Stimulated activated memory B cell treated with anti-CD40 and anti-IgM and Interleukin-4, amounts not matched to agents 10 μg/mL and 1 μg/mL and 100 μg/mL, for 72 hours (primary cell): Measurements from ENCODE around the gene ZNF331.
"Not testable (repeated sequence)": the region's sequence is repeated elsewhere in the genome, so short reads cannot be mapped to it uniquely, and the experiment has no call there.

Source experiments
- ATAC-seq: fragments of 150-1000 bp; cut with Tn5 transposase; 2 replicates; pipeline ENCODE4 v1.10.0; 2021
- H3K27ac Mint-ChIP-seq: one replicate; pipeline ENCODE4 v1.8.0; 2022; ENCODE audit warnings: mild to moderate bottlenecking, mixed read lengths
- H3K27me3 Mint-ChIP-seq: one replicate; pipeline ENCODE4 v1.8.0; 2022; ENCODE audit warnings: mixed read lengths
- H3K36me3 Mint-ChIP-seq: one replicate; pipeline ENCODE4 v1.8.0; 2022; ENCODE audit warnings: mixed read lengths
- H3K4me1 Mint-ChIP-seq: one replicate; pipeline ENCODE4 v1.8.0; 2022; ENCODE audit warnings: mixed read lengths
- H3K4me3 Mint-ChIP-seq: one replicate; pipeline ENCODE4 v1.8.0; 2022; ENCODE audit warnings: mild to moderate bottlenecking, moderate library complexity, mixed read lengths
- H3K9me3 Mint-ChIP-seq: one replicate; pipeline ENCODE4 v1.8.0; 2022; ENCODE audit warnings: mixed read lengths

The ZNF331 gene

GRCh38 chr19:53515047-53515446 is 22.9 kb upstream of the ZNF331 start:
- not testable (repeated sequence) for H3K27me3 Mint-ChIP-seq, ATAC-seq

GRCh38 chr19:53517114-53517741 is 20.7 kb upstream of the ZNF331 start:
- no peaks in the 10 kb centered on the region for H3K27me3 Mint-ChIP-seq
- no peak for ATAC-seq
- H3K4me1 Mint-ChIP-seq, result peaks cover 16% of the 10 kb centered on the region
- H3K4me3 Mint-ChIP-seq, result no peak overlapping the region
- H3K27ac Mint-ChIP-seq, result no peak overlapping the region
- H3K36me3 Mint-ChIP-seq, result peaks cover 23% of the 10 kb centered on the region
- peaks cover 16% of the 10 kb centered on the region for H3K9me3 Mint-ChIP-seq

More at GRCh38 chr19:53515047-53515446, 22.9 kb upstream of the ZNF331 start:
- not testable (repeated sequence) for H3K27ac Mint-ChIP-seq, H3K4me1 Mint-ChIP-seq, H3K36me3 Mint-ChIP-seq, H3K9me3 Mint-ChIP-seq, H3K4me3 Mint-ChIP-seq

- H3K36me3 Mint-ChIP-seq, result peaks cover 30% of the 10 kb centered on the region
- no peak overlapping the region for H3K27ac Mint-ChIP-seq
- peaks cover 21% of the 10 kb centered on the region for H3K9me3 Mint-ChIP-seq
- no peaks in the 10 kb centered on the region for H3K27me3 Mint-ChIP-seq
- peaks cover 16% of the 10 kb centered on the region for H3K4me1 Mint-ChIP-seq
- ATAC-seq, result no peak
- no peak overlapping the region for H3K4me3 Mint-ChIP-seq
Measured at GRCh38 chr19:53518121-53518520, 19.8 kb upstream of the ZNF331 start.

- H3K4me1 Mint-ChIP-seq, result peaks cover 16% of the 10 kb centered on the region
- H3K4me3 Mint-ChIP-seq, result peak overlapping the region; percentile 27
- no peak for ATAC-seq
- peaks cover 23% of the 10 kb centered on the region for H3K9me3 Mint-ChIP-seq
- H3K27me3 Mint-ChIP-seq, result no peaks in the 10 kb centered on the region
- H3K36me3 Mint-ChIP-seq, result peaks cover 36% of the 10 kb centered on the region
- H3K27ac Mint-ChIP-seq, result no peak overlapping the region
Measured at GRCh38 chr19:53518716-53519115, 19.2 kb upstream of the ZNF331 start.

GRCh38 chr19:53519446-53519845 is 18.5 kb upstream of the ZNF331 start:
- Mint-ChIP-seq H3K4me1 (peaks cover 16% of the 10 kb centered on the region), H3K4me3 (no peak overlapping the region), H3K27me3 (no peaks in the 10 kb centered on the region), H3K27ac (no peak overlapping the region), H3K36me3 (peaks cover 44% of the 10 kb centered on the region), H3K9me3 (peaks cover 26% of the 10 kb centered on the region)
- ATAC-seq, result no peak

- Mint-ChIP-seq H3K4me3 (peak overlapping the region; percentile 96), H3K27me3 (no peaks in the 10 kb centered on the region), H3K36me3 (peaks cover 51% of the 10 kb centered on the region), H3K9me3 (peaks cover 28% of the 10 kb centered on the region), H3K27ac (peak overlapping the region; percentile 96), H3K4me1 (peaks cover 16% of the 10 kb centered on the region)
- no peak for ATAC-seq
Measured at GRCh38 chr19:53520163-53520546, 17.8 kb upstream of the ZNF331 start.

GRCh38 chr19:53520547-53521372 is 17.2 kb upstream of the ZNF331 start:
- ATAC-seq, result peak; percentile 100
- Mint-ChIP-seq H3K9me3 (peaks cover 34% of the 10 kb centered on the region), H3K27me3 (no peaks in the 10 kb centered on the region), H3K36me3 (peaks cover 57% of the 10 kb centered on the region), H3K4me1 (peaks cover 16% of the 10 kb centered on the region), H3K27ac (peak overlapping the region; percentile 96), H3K4me3 (peak overlapping the region; percentile 96)

GRCh38 chr19:53521373-53522202 is 16.4 kb upstream of the ZNF331 start:
- H3K36me3 Mint-ChIP-seq, result peaks cover 63% of the 10 kb centered on the region
- peak overlapping the region; percentile 96 for H3K27ac Mint-ChIP-seq
- peak overlapping the region; percentile 96 for H3K4me3 Mint-ChIP-seq
- H3K4me1 Mint-ChIP-seq, result peaks cover 16% of the 10 kb centered on the region
- ATAC-seq, result no peak
- H3K27me3 Mint-ChIP-seq, result no peaks in the 10 kb centered on the region
- H3K9me3 Mint-ChIP-seq, result peaks cover 38% of the 10 kb centered on the region

- Mint-ChIP-seq H3K27me3 (no peaks in the 10 kb centered on the region), H3K36me3 (peaks cover 78% of the 10 kb centered on the region), H3K9me3 (peaks cover 31% of the 10 kb centered on the region), H3K4me1 (peaks cover 11% of the 10 kb centered on the region), H3K4me3 (no peak overlapping the region), H3K27ac (no peak overlapping the region)
- ATAC-seq, result no peak
Measured at GRCh38 chr19:53525922-53526321, 12.0 kb upstream of the ZNF331 start.

- Mint-ChIP-seq H3K4me3 (no peak overlapping the region), H3K4me1 (no peaks in the 10 kb centered on the region), H3K36me3 (peaks cover 60% of the 10 kb centered on the region), H3K27me3 (no peaks in the 10 kb centered on the region), H3K9me3 (peaks cover 11% of the 10 kb centered on the region), H3K27ac (no peak overlapping the region)
- no peak for ATAC-seq
Measured at GRCh38 chr19:53530622-53531021, 7.3 kb upstream of the ZNF331 start.

GRCh38 chr19:53531457-53531856 is 6.5 kb upstream of the ZNF331 start:
- ATAC-seq, result no peak
- Mint-ChIP-seq H3K4me3 (no peak overlapping the region), H3K36me3 (peaks cover 52% of the 10 kb centered on the region), H3K27ac (no peak overlapping the region), H3K27me3 (no peaks in the 10 kb centered on the region), H3K4me1 (no peaks in the 10 kb centered on the region), H3K9me3 (peaks cover 6% of the 10 kb centered on the region)

GRCh38 chr19:53532362-53532761 is 5.6 kb upstream of the ZNF331 start:
- H3K4me1 Mint-ChIP-seq, result no peaks in the 10 kb centered on the region
- no peaks in the 10 kb centered on the region for H3K27me3 Mint-ChIP-seq
- no peak overlapping the region for H3K27ac Mint-ChIP-seq
- no peak for ATAC-seq
- H3K36me3 Mint-ChIP-seq, result peaks cover 48% of the 10 kb centered on the region
- H3K4me3 Mint-ChIP-seq, result no peak overlapping the region
- H3K9me3 Mint-ChIP-seq, result peaks cover 4% of the 10 kb centered on the region

GRCh38 chr19:53536225-53536548 is 1.8 kb upstream of the ZNF331 start:
- H3K27me3 Mint-ChIP-seq, result no peaks in the 10 kb centered on the region
- H3K36me3 Mint-ChIP-seq, result peaks cover 44% of the 10 kb centered on the region
- no peak for ATAC-seq
- H3K4me3 Mint-ChIP-seq, result no peak overlapping the region
- no peak overlapping the region for H3K27ac Mint-ChIP-seq
- H3K9me3 Mint-ChIP-seq, result peaks cover 3% of the 10 kb centered on the region
- peaks cover 11% of the 10 kb centered on the region for H3K4me1 Mint-ChIP-seq

GRCh38 chr19:53537121-53537520 is 824 bp upstream of the ZNF331 start:
- peak overlapping the region; percentile 98 for H3K27ac Mint-ChIP-seq
- no peak for ATAC-seq
- peaks cover 11% of the 10 kb centered on the region for H3K4me1 Mint-ChIP-seq
- H3K27me3 Mint-ChIP-seq, result no peaks in the 10 kb centered on the region
- peak overlapping the region; percentile 95 for H3K4me3 Mint-ChIP-seq
- peaks cover 38% of the 10 kb centered on the region for H3K36me3 Mint-ChIP-seq
- peaks cover 3% of the 10 kb centered on the region for H3K9me3 Mint-ChIP-seq

GRCh38 chr19:53538378-53539109 is 599 bp downstream of the ZNF331 start:
- Mint-ChIP-seq H3K27me3 (no peaks in the 10 kb centered on the region), H3K27ac (peak overlapping the region; percentile 98), H3K9me3 (peaks cover 3% of the 10 kb centered on the region), H3K36me3 (peaks cover 25% of the 10 kb centered on the region), H3K4me3 (peak overlapping the region; percentile 95), H3K4me1 (peaks cover 11% of the 10 kb centered on the region)
- ATAC-seq, result peak; percentile 11
